ENCODE measurements around the gene MED22.
A peak's percentile ranks its signal among the peaks of the same experiment; 100 is the strongest.

The MED22 gene

GRCh38 chr9:133351908-133352634 lies 4.1 kb upstream of the MED22 start:
- H3K9me3 ChIP-seq (replicated peaks; ENCODE audit: low read length) = no peaks in the 10 kb centered on the region

GRCh38 chr9:133351526-133351907 lies 3.6 kb upstream of the MED22 start:
- no peaks in the 10 kb centered on the region for H3K27me3 ChIP-seq (ENCODE audit: control insufficient read depth, insufficient read depth, low read length)
- peaks cover 52% of the 10 kb centered on the region for H3K36me3 ChIP-seq (ENCODE audit: insufficient read depth, low read length)
- H3K9ac ChIP-seq (ENCODE audit: low read depth, low read length) = peak overlapping the region; percentile 5
- no peaks in the 10 kb centered on the region for H3K9me3 ChIP-seq (replicated peaks; ENCODE audit: low read length)
- peaks cover 26% of the 10 kb centered on the region for H3K4me1 ChIP-seq (ENCODE audit: control insufficient read depth, insufficient read depth, low read length)
- no peak overlapping the region for H3K4me3 ChIP-seq (ENCODE audit: low read length)
- no peak overlapping the region for H3K4me2 ChIP-seq (ENCODE audit: low read length)

More at GRCh38 chr9:133351908-133352634, 4.1 kb upstream of the MED22 start:
- Histone ChIP-seq H3K4me1 (ENCODE audit: control insufficient read depth, insufficient read depth, low read length) (peaks cover 25% of the 10 kb centered on the region), H3K4me2 (ENCODE audit: low read length) (no peak overlapping the region), H3K36me3 (ENCODE audit: insufficient read depth, low read length) (peaks cover 52% of the 10 kb centered on the region), H3K27me3 (ENCODE audit: control insufficient read depth, insufficient read depth, low read length) (no peaks in the 10 kb centered on the region), H3K4me3 (ENCODE audit: low read length) (no peak overlapping the region), H3K9ac (ENCODE audit: low read depth, low read length) (peak overlapping the region; percentile 5)

GRCh38 chr9:133349965-133350616 lies 2.2 kb upstream of the MED22 start:
- Histone ChIP-seq H3K4me2 (ENCODE audit: low read length) (peak overlapping the region; percentile 99), H3K4me3 (ENCODE audit: low read length) (peak overlapping the region; percentile 100), H3K27me3 (ENCODE audit: control insufficient read depth, insufficient read depth, low read length) (no peaks in the 10 kb centered on the region), H3K9ac (ENCODE audit: low read depth, low read length) (peak overlapping the region; percentile 100), H3K4me1 (ENCODE audit: control insufficient read depth, insufficient read depth, low read length) (peaks cover 26% of the 10 kb centered on the region), H3K36me3 (ENCODE audit: insufficient read depth, low read length) (peaks cover 66% of the 10 kb centered on the region), H3K9me3 (replicated peaks; ENCODE audit: low read length) (no peaks in the 10 kb centered on the region)

GRCh38 chr9:133348718-133349573 lies 1.0 kb upstream of the MED22 start:
- no peaks in the 10 kb centered on the region for H3K27me3 ChIP-seq (ENCODE audit: control insufficient read depth, insufficient read depth, low read length)
- H3K4me3 ChIP-seq (ENCODE audit: low read length) = peak overlapping the region; percentile 100
- H3K9ac ChIP-seq (ENCODE audit: low read depth, low read length) = peak overlapping the region; percentile 100
- H3K4me2 ChIP-seq (ENCODE audit: low read length) = peak overlapping the region; percentile 99
- no peaks in the 10 kb centered on the region for H3K9me3 ChIP-seq (replicated peaks; ENCODE audit: low read length)
- H3K36me3 ChIP-seq (ENCODE audit: insufficient read depth, low read length) = peaks cover 77% of the 10 kb centered on the region
- peaks cover 22% of the 10 kb centered on the region for H3K4me1 ChIP-seq (ENCODE audit: control insufficient read depth, insufficient read depth, low read length)

GRCh38 chr9:133347515-133347984 lies 381 bp downstream of the MED22 start:
- Histone ChIP-seq H3K4me1 (ENCODE audit: control insufficient read depth, insufficient read depth, low read length) (peaks cover 22% of the 10 kb centered on the region), H3K9me3 (replicated peaks; ENCODE audit: low read length) (no peaks in the 10 kb centered on the region), H3K9ac (ENCODE audit: low read depth, low read length) (peak overlapping the region; percentile 100), H3K27me3 (ENCODE audit: control insufficient read depth, insufficient read depth, low read length) (no peaks in the 10 kb centered on the region), H3K4me2 (ENCODE audit: low read length) (peak overlapping the region; percentile 98), H3K4me3 (ENCODE audit: low read length) (peak overlapping the region; percentile 100), H3K36me3 (ENCODE audit: insufficient read depth, low read length) (peaks cover 80% of the 10 kb centered on the region)

GRCh38 chr9:133346021-133346785 lies 1.7 kb downstream of the MED22 start:
- H3K9me3 ChIP-seq (replicated peaks; ENCODE audit: low read length) = no peaks in the 10 kb centered on the region
- H3K36me3 ChIP-seq (ENCODE audit: insufficient read depth, low read length) = peaks cover 79% of the 10 kb centered on the region
- H3K9ac ChIP-seq (ENCODE audit: low read depth, low read length) = peak overlapping the region; percentile 100
- peak overlapping the region; percentile 98 for H3K4me2 ChIP-seq (ENCODE audit: low read length)
- peak overlapping the region; percentile 100 for H3K4me3 ChIP-seq (ENCODE audit: low read length)
- peaks cover 22% of the 10 kb centered on the region for H3K4me1 ChIP-seq (ENCODE audit: control insufficient read depth, insufficient read depth, low read length)
- H3K27me3 ChIP-seq (ENCODE audit: control insufficient read depth, insufficient read depth, low read length) = no peaks in the 10 kb centered on the region

GRCh38 chr9:133345596-133345995 lies 2.3 kb downstream of the MED22 start:
- no peak overlapping the region for H3K9ac ChIP-seq (ENCODE audit: low read depth, low read length)
- no peaks in the 10 kb centered on the region for H3K9me3 ChIP-seq (replicated peaks; ENCODE audit: low read length)
- H3K4me2 ChIP-seq (ENCODE audit: low read length) = no peak overlapping the region
- H3K27me3 ChIP-seq (ENCODE audit: control insufficient read depth, insufficient read depth, low read length) = no peaks in the 10 kb centered on the region
- H3K36me3 ChIP-seq (ENCODE audit: insufficient read depth, low read length) = peaks cover 79% of the 10 kb centered on the region
- H3K4me1 ChIP-seq (ENCODE audit: control insufficient read depth, insufficient read depth, low read length) = peaks cover 22% of the 10 kb centered on the region
- no peak overlapping the region for H3K4me3 ChIP-seq (ENCODE audit: low read length)

- H3K4me3 ChIP-seq (ENCODE audit: low read length) = no peak overlapping the region
- H3K27me3 ChIP-seq (ENCODE audit: control insufficient read depth, insufficient read depth, low read length) = no peaks in the 10 kb centered on the region
- peaks cover 20% of the 10 kb centered on the region for H3K4me1 ChIP-seq (ENCODE audit: control insufficient read depth, insufficient read depth, low read length)
- no peaks in the 10 kb centered on the region for H3K9me3 ChIP-seq (replicated peaks; ENCODE audit: low read length)
- no peak overlapping the region for H3K9ac ChIP-seq (ENCODE audit: low read depth, low read length)
- peaks cover 79% of the 10 kb centered on the region for H3K36me3 ChIP-seq (ENCODE audit: insufficient read depth, low read length)
- H3K4me2 ChIP-seq (ENCODE audit: low read length) = no peak overlapping the region
Measured at GRCh38 chr9:133344979-133345378, 3.0 kb downstream of the MED22 start.

GRCh38 chr9:133344071-133344470 lies 3.9 kb downstream of the MED22 start:
- H3K4me1 ChIP-seq (ENCODE audit: control insufficient read depth, insufficient read depth, low read length) = peaks cover 10% of the 10 kb centered on the region
- no peak overlapping the region for H3K9ac ChIP-seq (ENCODE audit: low read depth, low read length)
- H3K27me3 ChIP-seq (ENCODE audit: control insufficient read depth, insufficient read depth, low read length) = no peaks in the 10 kb centered on the region
- H3K9me3 ChIP-seq (replicated peaks; ENCODE audit: low read length) = no peaks in the 10 kb centered on the region
- no peak overlapping the region for H3K4me3 ChIP-seq (ENCODE audit: low read length)
- H3K4me2 ChIP-seq (ENCODE audit: low read length) = no peak overlapping the region
- H3K36me3 ChIP-seq (ENCODE audit: insufficient read depth, low read length) = peaks cover 75% of the 10 kb centered on the region

GRCh38 chr9:133342570-133342969 lies 5.4 kb downstream of the MED22 start:
- no peaks in the 10 kb centered on the region for H3K9me3 ChIP-seq (replicated peaks; ENCODE audit: low read length)
- peaks cover 68% of the 10 kb centered on the region for H3K36me3 ChIP-seq (ENCODE audit: insufficient read depth, low read length)
- no peaks in the 10 kb centered on the region for H3K27me3 ChIP-seq (ENCODE audit: control insufficient read depth, insufficient read depth, low read length)
- no peak overlapping the region for H3K4me2 ChIP-seq (ENCODE audit: low read length)
- H3K4me3 ChIP-seq (ENCODE audit: low read length) = no peak overlapping the region
- peaks cover 10% of the 10 kb centered on the region for H3K4me1 ChIP-seq (ENCODE audit: control insufficient read depth, insufficient read depth, low read length)
- no peak overlapping the region for H3K9ac ChIP-seq (ENCODE audit: low read depth, low read length)

- Histone ChIP-seq H3K4me2 (ENCODE audit: low read length) (no peak overlapping the region), H3K9ac (ENCODE audit: low read depth, low read length) (no peak overlapping the region), H3K4me1 (ENCODE audit: control insufficient read depth, insufficient read depth, low read length) (peaks cover 10% of the 10 kb centered on the region), H3K9me3 (replicated peaks; ENCODE audit: low read length) (no peaks in the 10 kb centered on the region), H3K4me3 (ENCODE audit: low read length) (no peak overlapping the region), H3K36me3 (ENCODE audit: insufficient read depth, low read length) (peaks cover 68% of the 10 kb centered on the region), H3K27me3 (ENCODE audit: control insufficient read depth, insufficient read depth, low read length) (no peaks in the 10 kb centered on the region)
Measured at GRCh38 chr9:133342069-133342406, 5.9 kb downstream of the MED22 start.
